Epithelial cell of proximal tubule (primary cell): Measurements from ENCODE around the gene FGG. TPM values are rescaled to one million over a fixed set of nuclear protein-coding genes. Genes with fewer than 3 reads are reported as not detected.

Experiments
- DNase-seq: peaks from one replicate; pipeline ENCODE4 v3.0.0-alpha.2; 2011; ENCODE audit warnings: low read depth
- H3K4me3 ChIP-seq: 2 replicates; pipeline ENCODE4 v1.5.1; 2011; ENCODE audit warnings: low read depth, mild to moderate bottlenecking, low read length
- total RNA-seq: library from RNA; depleted of rRNA; stranded (reverse); fragments of >200 nt; gene quantifications from 2 replicates; pipeline ENCODE4 v1.2.3, GENCODE V29; 2015
- TF ChIP-seq, protein P1 (sequence below): conservative IDR thresholded peaks from 2 replicates; pipeline ENCODE4 v1.5.1; 2012; ENCODE audit warnings: low read depth, mild to moderate bottlenecking, low read length

The FGG gene
- total RNA-seq, result 0.23 TPM in 1 of 2 replicates, not detected in the other

DNA sequence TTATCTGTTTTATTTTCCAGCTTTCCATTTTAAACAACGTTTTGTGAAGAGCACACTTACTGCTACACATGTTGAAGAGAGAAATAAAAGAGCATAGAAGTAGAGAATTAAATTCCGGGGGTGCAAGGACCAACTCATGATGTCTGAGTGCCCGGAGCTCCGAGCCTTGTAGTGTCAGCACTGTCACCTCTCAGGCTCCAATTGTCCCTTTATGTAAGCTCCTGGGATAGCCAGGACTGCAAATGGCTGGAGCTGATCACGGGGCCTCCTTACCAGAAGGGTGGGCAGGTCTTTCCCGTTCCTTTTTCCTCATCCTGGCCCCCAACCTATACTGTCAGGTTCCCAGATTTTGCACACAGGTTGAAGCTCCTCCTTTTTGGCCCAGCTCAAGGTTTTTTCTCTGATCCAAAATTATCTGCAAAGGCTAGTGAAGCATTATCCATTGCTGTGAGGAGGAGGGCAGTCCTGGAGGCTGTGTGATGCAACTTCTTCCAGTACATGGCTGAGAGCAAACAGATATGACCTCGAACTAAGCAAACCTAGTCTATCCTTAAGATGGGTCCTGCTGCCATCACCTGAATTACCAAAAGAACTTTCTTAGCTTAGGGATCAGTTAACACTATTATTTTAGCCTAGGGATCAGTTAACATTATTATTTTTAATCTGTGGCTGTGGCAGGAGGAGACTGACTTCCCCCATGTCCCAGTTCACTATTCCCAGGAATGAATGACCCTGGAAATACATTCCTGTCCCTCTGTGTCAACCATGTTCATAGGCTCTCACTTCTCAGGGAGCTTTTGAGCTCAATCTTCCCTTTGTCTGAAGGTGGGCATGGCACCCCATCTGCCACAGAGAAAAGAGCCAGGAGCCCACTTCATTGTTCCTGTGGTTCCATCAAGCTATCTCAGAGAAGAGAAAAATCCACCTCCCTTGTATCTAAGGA, at the start of gene FGG:
FGG (minus strand) TSS at position 185 of the 943 bp plus-strand sequence; CDS start at position 138, 47 bp downstream.
- DNase-seq, result no peak
- TF ChIP-seq, protein P1, sequence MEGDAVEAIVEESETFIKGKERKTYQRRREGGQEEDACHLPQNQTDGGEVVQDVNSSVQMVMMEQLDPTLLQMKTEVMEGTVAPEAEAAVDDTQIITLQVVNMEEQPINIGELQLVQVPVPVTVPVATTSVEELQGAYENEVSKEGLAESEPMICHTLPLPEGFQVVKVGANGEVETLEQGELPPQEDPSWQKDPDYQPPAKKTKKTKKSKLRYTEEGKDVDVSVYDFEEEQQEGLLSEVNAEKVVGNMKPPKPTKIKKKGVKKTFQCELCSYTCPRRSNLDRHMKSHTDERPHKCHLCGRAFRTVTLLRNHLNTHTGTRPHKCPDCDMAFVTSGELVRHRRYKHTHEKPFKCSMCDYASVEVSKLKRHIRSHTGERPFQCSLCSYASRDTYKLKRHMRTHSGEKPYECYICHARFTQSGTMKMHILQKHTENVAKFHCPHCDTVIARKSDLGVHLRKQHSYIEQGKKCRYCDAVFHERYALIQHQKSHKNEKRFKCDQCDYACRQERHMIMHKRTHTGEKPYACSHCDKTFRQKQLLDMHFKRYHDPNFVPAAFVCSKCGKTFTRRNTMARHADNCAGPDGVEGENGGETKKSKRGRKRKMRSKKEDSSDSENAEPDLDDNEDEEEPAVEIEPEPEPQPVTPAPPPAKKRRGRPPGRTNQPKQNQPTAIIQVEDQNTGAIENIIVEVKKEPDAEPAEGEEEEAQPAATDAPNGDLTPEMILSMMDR, result no peak
- H3K4me3 ChIP-seq, result no peak within 1 kb of the TSS

DNA sequence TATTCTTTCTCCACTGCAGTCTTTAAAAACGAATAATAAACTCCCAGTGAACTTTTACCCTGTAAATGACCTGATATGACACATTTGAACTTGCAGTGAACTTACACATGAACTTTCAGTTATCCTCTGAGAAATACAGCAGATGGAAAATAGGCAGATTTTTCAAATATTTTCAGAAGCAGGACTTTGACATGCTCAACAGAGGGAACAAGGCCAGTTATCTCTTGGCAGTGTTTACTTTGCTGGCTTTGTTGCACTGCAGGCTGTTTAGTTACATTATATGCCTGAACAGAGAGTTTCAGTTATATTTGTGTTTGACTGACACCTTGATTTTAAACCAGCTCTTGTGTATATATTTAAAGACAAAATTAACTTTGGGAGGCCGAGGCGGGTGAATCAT, 47.6 kb upstream of the FGG start:
- DNase-seq, result no peak
- TF ChIP-seq, protein P1, result no peak
- no peak overlapping the region for H3K4me3 ChIP-seq

DNA sequence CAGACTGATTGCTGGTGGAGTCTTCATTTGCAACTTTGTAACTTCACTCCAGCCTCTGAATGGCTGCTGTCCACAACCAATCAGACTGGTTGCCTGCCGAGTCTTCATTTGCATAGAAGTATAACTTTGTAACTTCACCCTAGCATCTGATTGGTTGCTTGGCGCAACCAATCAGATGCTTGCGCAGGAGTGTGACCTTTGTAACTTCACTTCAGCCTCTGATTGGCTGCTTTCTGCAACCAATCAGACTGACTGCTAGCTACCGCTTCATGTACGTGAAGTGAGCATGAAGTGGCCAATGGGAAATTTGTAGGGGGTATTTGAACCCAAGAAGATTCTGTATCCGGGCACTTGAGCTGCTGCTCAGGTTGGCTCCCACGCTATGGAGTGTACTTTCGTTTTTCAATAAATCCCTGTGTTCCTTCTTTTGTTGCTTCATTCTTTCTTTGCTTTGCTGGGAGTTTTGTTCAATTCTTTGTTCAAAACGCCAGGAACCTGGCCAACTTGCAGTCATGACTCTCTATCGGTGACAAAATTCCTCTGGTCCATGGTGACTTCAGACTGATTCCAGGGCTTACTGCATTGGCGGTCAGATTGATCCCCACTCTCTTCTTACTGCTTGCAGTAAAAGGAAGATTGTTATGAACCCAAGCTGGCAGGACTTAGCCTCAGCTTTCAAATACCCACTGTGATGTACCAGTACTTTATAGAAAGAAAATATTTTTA, 46.4 kb upstream of the FGG start:
- TF ChIP-seq, protein P1, result no peak

DNA sequence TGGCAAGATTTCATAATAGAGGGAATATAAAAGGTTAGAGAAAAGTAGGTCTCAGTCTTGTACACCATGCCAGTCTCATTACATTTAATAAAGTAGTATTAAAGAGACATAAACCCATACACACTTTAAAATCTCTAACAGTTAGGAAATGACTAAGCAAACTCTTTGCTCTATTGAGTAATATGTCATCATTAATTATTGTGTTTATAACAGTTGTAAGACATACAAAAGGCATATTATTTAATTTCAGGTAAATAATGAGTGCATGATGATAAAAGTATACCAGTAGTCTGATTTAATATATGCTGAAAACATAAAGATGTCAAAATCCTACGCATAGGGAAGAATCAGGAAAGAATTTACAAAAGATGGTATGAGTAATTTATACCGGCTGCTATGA, 31.0 kb upstream of the FGG start:
- no peak for DNase-seq
- no peak overlapping the region for H3K4me3 ChIP-seq
- TF ChIP-seq, protein P1, result no peak

More for the DNA sequence above, 46.4 kb upstream of the FGG start:
- DNase-seq, result no peak
- no peak overlapping the region for H3K4me3 ChIP-seq

DNA sequence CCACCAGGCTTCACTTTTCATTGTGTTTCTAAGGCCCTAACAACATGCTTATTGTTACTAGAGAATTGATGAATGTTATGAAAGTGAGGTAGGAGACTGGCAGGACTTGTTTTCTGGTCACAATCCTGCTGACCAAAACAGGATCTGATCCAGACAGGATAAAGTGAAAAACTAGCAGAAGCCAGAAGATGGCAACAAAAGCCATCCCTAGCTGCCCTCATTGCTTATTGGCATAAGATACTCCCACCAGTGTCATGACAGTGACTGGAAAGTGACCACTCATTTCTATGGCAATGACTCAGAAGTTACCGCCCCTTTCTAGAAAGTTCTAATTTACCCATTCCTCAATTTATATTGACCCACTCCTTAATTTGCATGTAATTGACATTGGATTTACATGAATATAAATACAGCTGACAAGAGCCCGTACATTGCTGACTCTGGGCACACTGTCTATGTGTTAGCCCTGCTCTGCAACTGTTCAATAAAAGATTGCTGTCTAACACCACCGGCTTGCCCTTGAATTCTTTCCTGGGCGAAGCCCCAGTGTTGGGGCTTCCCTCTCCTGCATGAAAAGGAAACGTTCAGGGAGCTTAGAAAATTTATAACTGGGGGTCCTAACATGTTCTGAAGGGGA, 30.0 kb upstream of the FGG start:
- H3K4me3 ChIP-seq, result no peak overlapping the region
- TF ChIP-seq, protein P1, result no peak
- no peak for DNase-seq

DNA sequence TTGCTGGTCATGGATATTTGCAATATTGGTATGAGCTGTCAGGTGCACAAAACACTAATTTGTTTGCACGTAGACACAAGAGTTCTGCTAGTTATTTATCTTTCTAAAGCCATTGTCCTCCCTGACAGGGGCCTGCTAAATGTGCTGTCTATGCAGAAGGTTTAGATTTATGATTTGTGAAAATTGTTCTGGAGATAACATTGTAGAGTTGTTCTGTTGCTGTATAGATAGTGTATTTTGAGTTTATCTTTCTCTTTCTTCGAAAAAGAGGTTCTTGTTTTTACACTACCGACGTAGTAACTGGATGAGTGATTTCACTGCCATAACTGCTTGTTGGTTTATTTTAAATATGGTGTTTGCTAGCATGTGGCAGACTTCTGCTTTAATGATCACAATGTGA, 28.5 kb upstream of the FGG start:
- TF ChIP-seq, protein P1, result no peak
- no peak overlapping the region for H3K4me3 ChIP-seq
- DNase-seq, result no peak
